ENCODE data around the gene TSEN2. TPM values are rescaled to one million over a fixed set of nuclear protein-coding genes. Genes with fewer than 3 reads are reported as not detected.

TSEN2 gene
- polyA plus RNA-seq, 1 donor (not counting 4 experiments of a cell fraction or from before 2014, with no cell fraction given): 23.8 TPM

DNA sequence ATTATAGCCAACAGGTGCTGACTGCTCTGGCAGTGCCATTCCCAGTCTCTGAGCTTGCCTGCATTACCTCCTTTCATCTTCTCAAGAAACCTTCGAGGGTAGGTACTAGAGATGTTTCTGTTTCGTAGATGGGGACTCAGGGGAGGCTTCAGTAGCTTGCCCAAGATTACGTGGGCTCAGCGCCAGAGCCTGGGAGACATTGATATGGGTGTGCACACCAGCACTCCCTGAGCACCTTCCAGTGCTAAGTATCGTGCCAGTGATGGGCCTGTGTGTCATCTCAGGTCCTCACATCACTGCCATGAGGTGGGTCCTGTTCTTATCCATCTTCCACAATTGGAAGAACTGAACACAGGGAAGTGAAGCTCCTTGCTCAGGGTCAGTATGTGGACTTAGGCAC is 15.2 kb downstream of the TSEN2 start:
- H3K9ac ChIP-seq (ENCODE audit: control insufficient read depth, extremely low read depth, insufficient read depth, low read length): no peak overlapping the region

DNA sequence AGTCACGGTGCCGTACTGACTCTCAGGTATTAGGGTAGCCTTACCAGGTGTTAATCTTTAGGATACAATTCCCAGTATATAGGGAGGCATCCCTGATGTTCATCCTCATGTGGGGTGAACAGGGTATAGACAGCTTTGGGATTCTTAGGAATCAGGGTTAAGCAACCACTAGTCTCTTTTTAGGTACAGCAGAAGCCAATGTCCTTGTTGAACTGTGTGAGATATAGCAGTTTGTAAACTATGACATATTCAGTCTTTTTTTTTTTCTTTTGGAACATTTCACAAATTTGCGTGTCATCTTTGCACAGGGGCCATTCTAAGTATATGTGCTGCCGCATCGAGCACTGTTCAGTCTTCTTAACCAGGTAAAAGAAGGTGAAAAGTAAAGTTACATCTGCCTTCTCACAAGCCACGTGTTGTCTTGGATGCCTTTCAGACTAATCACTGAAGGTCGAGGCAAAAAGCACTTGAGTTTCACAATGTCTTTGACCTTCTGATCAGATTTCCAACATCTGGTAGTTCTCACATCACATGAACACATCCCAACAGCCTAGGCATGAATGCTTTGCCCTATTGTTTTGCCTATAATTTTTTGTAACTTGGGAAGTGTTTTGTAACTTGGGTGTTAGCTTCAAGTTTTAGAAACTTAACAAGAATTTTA is 17.2 kb downstream of the TSEN2 start:
- Histone ChIP-seq H3K9me1 (ENCODE audit: control insufficient read depth, extremely low read depth, insufficient read depth, low read length) (no peaks in the 10 kb centered on the region), H4K20me1 (ENCODE audit: control insufficient read depth, extremely low read depth, insufficient read depth, low read length) (no peaks in the 10 kb centered on the region), H3K27ac (ENCODE audit: control insufficient read depth, insufficient read depth, low read length) (no peak overlapping the region), H2AFZ (ENCODE audit: control insufficient read depth, low read length) (no peak overlapping the region), H3K36me3 (ENCODE audit: control insufficient read depth in 2 of 2, extremely low read depth in 1 of 2, insufficient read depth in 2 of 2, low read length in 2 of 2) (peaks cover 20 to 30% of the 10 kb centered on the region in 2 experiments), H3K4me3 (ENCODE audit: control insufficient read depth in 2 of 3, extremely low read depth in 1 of 3, insufficient read depth in 2 of 3, low read depth in 1 of 3, low read length in 3 of 3) (no peak overlapping the region), H3K9ac (ENCODE audit: control insufficient read depth, extremely low read depth, insufficient read depth, low read length) (no peak overlapping the region), H3K4me1 (ENCODE audit: control insufficient read depth, extremely low read depth, insufficient read depth, low read length) (no peaks in the 10 kb centered on the region), H3K9me3 (ENCODE audit: control insufficient read depth, low read depth, low read length) (no peaks in the 10 kb centered on the region), H3K79me2 (ENCODE audit: control insufficient read depth, insufficient read depth, low read length) (no peaks in the 10 kb centered on the region), H3K27me3 (ENCODE audit: control insufficient read depth, extremely low read depth, insufficient read depth, low read length) (no peaks in the 10 kb centered on the region), H3K4me2 (ENCODE audit: control insufficient read depth, extremely low read depth, insufficient read depth, low read depth, low read length) (no peak overlapping the region)
- TF ChIP-seq EZH2 (IDR thresholded peaks at IDR 0.05; ENCODE audit: low read length): no peak
- TF ChIP-seq, protein P1, sequence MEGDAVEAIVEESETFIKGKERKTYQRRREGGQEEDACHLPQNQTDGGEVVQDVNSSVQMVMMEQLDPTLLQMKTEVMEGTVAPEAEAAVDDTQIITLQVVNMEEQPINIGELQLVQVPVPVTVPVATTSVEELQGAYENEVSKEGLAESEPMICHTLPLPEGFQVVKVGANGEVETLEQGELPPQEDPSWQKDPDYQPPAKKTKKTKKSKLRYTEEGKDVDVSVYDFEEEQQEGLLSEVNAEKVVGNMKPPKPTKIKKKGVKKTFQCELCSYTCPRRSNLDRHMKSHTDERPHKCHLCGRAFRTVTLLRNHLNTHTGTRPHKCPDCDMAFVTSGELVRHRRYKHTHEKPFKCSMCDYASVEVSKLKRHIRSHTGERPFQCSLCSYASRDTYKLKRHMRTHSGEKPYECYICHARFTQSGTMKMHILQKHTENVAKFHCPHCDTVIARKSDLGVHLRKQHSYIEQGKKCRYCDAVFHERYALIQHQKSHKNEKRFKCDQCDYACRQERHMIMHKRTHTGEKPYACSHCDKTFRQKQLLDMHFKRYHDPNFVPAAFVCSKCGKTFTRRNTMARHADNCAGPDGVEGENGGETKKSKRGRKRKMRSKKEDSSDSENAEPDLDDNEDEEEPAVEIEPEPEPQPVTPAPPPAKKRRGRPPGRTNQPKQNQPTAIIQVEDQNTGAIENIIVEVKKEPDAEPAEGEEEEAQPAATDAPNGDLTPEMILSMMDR (optimal IDR thresholded peaks at IDR 0.05 in 1 of 3, IDR thresholded peaks at IDR 0.05 in 1 of 3, conservative IDR thresholded peaks at IDR 0.05 in 1 of 3; ENCODE audit: extremely low read depth in 1 of 3, insufficient read depth in 2 of 3, low read length in 3 of 3): no peak
- dilution Hi-C loops (cut with MboI; ENCODE audit: extremely low pct_ligation_motif_present, low sequenced_read_pairs): no loop called here
- FAIRE-seq: no peak
- no peak for DNase-seq (ENCODE audit: low read depth, low spot score)

More for the DNA sequence above, 15.2 kb downstream of the TSEN2 start:
- Histone ChIP-seq H4K20me1 (ENCODE audit: control insufficient read depth, extremely low read depth, insufficient read depth, low read length) (no peaks in the 10 kb centered on the region), H3K27me3 (ENCODE audit: control insufficient read depth, extremely low read depth, insufficient read depth, low read length) (no peaks in the 10 kb centered on the region), H3K4me1 (ENCODE audit: control insufficient read depth, extremely low read depth, insufficient read depth, low read length) (no peaks in the 10 kb centered on the region), H3K9me1 (ENCODE audit: control insufficient read depth, extremely low read depth, insufficient read depth, low read length) (no peaks in the 10 kb centered on the region), H2AFZ (ENCODE audit: control insufficient read depth, low read length) (no peak overlapping the region), H3K9me3 (ENCODE audit: control insufficient read depth, low read depth, low read length) (no peaks in the 10 kb centered on the region), H3K27ac (ENCODE audit: control insufficient read depth, insufficient read depth, low read length) (no peak overlapping the region), H3K36me3 (ENCODE audit: control insufficient read depth in 2 of 2, extremely low read depth in 1 of 2, insufficient read depth in 2 of 2, low read length in 2 of 2) (peaks cover 22 to 30% of the 10 kb centered on the region in 2 experiments), H3K79me2 (ENCODE audit: control insufficient read depth, insufficient read depth, low read length) (no peaks in the 10 kb centered on the region), H3K4me2 (ENCODE audit: control insufficient read depth, extremely low read depth, insufficient read depth, low read depth, low read length) (no peak overlapping the region), H3K4me3 (ENCODE audit: control insufficient read depth in 2 of 3, extremely low read depth in 1 of 3, insufficient read depth in 2 of 3, low read depth in 1 of 3, low read length in 3 of 3) (no peak overlapping the region)
- DNase-seq (ENCODE audit: low read depth, low spot score): no peak
- dilution Hi-C loops (cut with MboI; ENCODE audit: extremely low pct_ligation_motif_present, low sequenced_read_pairs): no loop called here
- TF ChIP-seq EZH2 (IDR thresholded peaks at IDR 0.05; ENCODE audit: low read length): no peak
- TF ChIP-seq, protein P1 (optimal IDR thresholded peaks at IDR 0.05 in 1 of 3, IDR thresholded peaks at IDR 0.05 in 1 of 3, conservative IDR thresholded peaks at IDR 0.05 in 1 of 3; ENCODE audit: extremely low read depth in 1 of 3, insufficient read depth in 2 of 3, low read length in 3 of 3): no peak
- FAIRE-seq: no peak

Data from keratinocyte (primary cell).